ENCODE data around the gene MYDGF.
"Not testable (repeated sequence)": the region's sequence is repeated elsewhere in the genome, so short reads cannot be mapped to it uniquely, and the experiment has no call there.

MYDGF gene

DNA sequence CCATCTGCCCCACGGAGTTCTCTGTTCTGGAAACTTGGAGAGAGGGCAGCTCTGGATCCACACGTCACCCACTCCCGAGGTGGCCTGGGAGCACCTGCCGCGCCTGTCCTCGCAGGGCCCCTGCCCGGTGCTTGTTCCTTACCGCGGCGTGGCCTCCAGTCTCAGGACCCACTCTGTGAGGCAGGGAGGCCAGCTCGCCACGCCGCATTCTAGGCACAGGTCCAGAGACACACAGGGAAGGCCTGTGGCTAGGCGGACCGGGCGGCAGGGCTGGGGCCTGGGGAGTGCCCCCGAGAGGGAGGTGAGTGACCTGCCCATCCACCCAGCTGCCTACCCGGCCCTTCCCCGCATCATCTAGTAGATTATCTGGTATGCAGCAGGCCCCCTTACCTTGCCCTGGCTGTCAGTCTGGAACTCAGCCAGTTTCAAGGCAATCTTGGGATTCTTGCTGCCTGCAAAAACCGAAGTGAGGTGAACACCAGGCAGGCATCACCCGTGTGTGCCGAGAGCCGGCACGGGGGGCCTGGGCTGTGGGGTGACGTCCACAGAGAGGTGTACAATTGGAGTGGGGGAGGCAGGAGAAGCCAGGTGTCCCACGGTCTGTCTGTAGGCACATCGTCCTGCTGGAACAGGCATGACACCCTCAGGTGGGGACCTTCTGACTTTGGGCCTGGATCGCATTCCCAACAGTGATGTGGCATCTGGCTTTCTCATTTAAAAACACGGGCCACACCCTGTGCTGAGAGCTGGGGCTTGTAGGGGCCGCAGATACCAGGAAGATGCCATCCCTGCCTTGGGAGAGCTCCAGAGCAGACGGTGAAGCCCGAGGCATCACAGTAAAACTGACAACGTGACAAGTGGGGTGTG is 29.9 kb upstream of the MYDGF start:
- DNase-seq = no peak

DNA sequence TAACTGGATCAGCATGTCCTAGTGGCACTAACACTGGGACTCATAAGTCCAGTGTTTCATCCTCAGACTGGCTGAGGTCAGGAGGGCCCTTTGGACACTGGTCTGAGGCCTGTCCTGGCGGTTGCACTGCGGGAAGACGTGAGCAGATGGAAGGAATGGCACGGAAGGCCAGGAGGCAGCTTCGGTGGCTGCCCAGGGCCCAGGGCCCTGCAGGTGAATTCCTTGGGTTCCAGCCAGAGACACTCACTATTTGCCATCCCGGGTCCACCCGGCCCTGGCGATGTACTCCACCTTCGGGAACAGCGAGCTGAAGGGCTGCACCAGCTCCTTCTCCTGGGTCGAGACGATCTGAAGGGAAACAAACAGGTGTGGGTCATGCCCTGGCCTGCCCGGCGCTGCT is 27.2 kb upstream of the MYDGF start:
- no peak for DNase-seq

DNA sequence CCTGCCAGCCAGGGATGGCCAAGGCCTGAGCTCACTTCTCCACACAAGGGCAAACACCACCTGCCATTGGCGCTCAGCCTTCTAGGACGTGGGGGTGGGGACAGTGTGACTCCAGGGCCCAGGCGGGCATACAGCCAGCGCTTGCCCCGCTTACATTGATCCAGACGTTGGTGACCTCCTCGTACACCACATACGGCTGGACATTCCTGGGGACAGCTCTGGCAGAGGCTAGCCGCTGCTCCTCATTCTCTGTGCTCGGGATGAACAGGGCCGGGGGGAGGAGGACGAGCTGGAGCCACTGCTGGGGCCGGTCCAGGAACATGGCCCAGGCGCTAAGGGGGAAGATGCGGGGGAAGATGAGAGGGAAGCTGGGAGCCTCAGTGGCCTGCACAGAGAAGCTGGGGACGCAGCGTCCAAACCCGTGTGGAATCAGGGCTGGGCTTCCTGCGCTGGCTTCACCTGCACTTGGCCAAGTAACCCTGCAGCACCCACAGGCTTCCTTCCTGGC is 25.1 kb upstream of the MYDGF start:
- DNase-seq = no peak

DNA sequence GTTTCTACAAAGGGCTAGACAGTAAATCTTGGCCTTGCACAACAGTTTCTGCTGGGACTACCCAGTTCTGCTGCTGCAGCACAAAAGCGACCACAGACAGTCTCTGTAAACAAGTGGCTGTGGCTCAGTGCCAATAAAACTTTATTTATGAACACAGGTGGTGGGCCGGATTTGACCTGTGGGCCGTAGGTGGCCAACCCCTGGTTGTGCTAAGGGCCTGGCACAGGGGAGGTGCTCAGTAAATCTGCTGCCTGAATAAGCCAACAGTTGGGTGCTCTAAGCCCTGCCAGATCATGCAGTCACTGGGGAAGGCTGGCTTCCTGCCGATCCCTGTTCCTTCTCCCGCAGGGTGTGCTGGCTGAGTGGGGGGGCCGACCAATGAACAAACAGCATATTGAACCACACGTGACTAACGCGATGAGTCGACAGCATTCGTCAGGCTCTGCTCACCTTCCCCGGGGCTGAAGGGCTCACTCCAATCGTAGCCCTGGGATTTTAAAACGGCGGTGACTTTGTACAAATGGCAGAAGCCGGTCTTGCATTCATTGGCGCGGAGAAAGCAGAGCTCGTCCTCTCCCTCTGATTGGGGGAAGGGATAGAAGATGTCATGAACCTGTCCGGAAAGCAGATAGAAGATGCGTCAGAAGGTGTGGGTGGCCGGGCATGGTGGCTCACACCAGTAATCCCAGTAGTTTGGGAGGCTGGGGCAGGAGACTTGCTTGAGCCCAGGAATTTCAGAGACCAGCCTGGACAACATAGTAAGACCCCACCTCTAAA is 24.3 kb upstream of the MYDGF start:
- DNase-seq = no peak

DNA sequence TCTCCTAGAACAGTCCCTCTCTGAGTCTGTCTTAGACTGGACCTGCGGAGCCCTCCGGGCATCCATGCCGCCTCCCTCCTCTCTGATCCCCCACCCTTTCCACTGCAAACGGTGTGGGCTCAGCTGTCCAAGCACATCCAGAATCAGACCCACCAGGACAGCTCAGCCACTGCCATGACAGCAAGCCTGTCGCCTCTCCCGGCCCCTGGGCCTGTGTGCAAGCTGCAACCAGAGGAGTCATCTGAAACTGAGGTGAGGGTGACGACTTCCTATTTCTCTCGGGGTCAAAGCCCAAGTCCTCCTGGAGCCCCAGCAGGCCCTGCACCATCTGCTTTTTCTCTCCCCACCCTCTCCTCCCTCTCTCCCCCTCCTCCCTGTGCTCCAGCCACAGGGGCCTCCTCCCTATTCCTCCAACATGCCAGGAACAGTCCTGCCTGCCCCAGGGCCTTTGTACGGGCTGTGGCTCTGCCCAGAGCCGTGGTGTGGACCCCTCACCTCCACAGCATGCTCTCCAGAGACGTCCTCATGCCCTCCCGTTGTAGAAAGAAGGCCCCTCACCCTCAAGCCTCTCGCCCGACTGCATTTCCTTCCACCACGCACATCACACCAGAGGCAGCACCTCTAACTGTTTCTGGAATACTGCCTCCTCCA is 23.5 kb upstream of the MYDGF start:
- DNase-seq = no peak

DNA sequence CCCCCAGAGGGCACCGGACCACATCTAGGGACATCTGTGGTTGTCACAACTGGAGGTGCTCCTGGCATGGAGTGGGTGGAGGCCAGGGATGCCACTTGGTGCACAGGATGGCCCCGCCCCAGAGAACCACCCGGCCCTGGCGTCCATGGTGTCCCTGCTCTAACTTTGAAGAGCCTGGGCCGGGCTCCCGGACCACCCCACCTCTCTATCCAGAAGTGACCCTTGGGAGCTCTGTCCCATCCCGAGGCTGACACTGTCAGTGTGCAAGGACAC is 22.9 kb upstream of the MYDGF start:
- no peak for DNase-seq

DNA sequence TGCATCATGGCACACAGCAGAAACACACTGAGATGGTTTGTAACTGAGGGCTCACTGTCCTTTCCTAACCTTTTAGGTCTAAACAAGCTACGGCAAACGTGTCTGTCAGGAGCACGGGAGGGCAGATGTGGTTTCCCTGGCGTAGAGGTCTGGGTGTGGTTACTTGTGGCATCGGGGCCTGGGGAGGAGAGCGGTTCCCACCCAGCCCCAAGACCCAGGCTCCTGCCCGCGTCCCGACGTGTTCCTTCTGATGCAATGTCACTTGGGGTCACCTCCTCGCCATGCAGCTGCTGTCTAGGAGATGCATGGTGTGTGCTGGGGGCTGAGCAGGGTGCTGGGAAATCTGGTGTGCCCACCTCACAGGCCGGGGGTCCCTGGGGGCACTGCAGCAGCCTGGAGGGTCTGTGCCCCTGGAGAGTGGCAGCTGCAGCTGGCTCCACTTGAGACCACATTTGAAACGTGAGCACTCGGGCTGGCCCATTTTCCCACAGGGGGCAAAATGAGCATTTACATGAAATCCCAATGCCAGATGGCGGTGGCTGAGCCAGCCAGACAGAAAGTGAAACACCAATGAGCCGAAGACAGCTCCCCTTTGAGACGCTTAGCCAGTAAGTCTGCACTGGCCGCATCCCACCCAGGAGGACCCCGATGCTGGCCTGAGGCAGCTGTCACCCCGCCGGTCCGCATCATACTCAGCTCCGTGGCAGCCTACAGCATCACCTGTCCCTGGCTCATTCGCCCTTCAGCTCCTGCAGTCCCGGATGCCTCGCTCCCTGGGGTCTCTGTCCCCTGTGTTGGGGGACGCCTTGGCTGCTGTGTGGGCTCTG is 22.3 kb upstream of the MYDGF start:
- DNase-seq = no peak

DNA sequence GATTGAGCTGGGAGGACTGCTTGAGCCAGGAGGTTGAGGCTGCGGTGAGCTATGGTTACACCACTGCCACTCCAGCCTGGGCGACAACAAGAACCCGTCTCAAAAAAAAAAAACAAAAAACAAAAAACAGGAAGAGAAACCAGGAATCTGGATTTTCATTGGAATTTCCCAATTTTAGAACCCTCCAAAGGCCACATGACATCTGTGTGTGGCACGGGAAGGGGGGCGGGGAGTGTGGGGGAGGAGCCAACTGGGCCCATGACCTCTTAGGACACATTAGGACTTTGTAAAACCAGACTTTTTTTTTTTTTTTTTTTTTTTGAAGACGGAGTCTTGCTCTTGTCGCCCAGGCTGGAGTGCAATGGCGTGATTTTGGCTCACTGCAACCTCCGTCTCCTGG is 21.2 kb upstream of the MYDGF start:
- no peak for DNase-seq

DNA sequence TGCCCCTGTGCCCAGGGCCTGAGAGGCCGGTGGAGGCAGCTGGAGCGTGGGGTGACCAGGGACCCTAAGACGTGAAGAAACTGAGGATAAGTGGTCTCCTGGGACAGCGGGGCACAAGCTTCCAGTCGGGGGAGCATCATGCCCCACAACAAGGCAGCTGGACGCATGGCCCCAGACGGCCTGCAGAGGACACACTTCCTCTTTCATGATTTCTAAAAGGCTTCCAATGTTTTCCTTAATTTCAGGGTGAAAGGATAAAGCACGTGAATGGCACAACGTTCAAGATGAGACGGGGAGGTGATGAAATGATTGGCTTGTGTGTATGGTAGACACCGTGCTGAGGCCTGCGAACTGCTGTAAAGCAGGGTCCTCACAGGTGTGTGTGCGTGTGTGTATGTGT is 20.2 kb upstream of the MYDGF start:
- no peak for DNase-seq

DNA sequence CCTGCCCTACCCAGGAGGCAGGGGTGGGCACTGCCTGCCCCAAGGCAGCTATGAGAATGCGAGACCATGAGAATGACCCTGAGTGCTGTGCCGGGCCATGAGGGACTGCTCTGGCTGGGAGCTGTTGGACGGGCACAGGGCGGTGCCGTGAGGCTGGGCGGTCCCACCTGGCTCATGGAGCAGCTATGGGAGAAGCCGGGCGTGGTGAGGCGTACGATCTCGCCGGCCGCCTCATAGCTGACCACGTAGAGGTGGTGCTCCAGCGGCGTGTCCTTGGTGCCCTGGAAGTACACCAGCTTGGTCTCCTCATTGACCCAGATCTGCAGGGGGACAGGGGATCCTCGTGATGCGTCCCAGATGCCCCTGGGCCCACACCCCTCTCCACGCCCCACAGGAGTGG is 19.3 kb upstream of the MYDGF start:
- no peak for DNase-seq

DNA sequence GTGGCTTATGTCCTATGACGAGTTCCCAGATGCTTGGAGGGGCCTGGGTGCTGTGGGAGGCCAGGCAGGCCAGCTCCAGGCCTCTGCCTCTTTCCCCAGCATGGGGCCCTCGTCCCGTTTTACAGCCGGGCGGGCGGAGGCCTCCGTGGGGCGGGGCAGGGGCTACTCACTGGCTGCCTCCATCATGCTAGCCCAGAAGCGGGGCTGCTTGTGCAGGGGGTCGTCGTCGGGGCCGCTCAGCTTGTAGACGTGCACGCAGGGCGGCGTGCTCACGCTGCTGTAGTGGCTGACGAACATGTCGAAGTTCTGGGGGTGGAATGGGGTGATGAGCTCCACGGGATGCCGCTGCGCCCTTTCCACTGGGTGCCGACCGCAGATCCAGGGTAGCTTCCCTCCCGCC is 18.4 kb upstream of the MYDGF start:
- DNase-seq = no peak

DNA sequence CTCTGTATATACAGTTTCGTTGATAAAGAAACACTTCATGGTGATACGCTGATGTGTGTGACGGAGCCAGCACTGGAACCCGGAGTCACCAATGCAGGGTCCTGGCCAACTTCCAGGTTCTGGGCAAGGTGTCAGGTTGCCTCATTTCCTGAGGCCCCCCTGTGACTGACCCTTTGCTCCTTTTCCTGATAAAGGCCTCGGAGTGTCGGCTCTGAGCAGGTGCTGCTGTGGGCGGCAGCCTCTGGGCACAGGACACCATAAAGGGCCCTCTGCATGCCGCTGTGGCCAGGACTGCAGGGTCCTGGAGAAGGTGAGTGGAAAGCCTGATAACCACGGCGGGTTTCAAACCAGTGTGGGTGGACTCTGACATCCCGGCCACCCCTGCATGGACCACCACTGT is 17.3 kb upstream of the MYDGF start:
- DNase-seq = no peak

DNA sequence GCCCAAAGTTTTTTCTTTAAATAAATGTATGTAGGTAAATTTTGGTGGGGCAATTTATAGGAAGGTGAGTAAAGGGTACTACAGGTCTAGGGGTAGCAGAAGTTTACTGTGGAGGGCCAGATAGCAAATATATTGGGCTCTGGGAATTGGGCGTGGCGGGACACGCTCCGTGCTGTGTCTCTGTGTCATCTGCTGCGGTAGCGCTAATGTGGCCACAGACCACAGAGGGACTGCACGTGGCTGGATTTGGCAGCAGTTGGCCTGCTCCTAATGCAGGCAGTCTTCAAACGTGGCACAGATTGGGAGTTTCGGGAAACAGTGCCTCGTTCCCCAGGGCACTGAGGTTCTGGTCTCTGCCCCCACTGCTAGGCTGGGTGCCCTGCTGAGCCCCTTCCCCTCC is 16.6 kb upstream of the MYDGF start:
- DNase-seq = no peak

DNA sequence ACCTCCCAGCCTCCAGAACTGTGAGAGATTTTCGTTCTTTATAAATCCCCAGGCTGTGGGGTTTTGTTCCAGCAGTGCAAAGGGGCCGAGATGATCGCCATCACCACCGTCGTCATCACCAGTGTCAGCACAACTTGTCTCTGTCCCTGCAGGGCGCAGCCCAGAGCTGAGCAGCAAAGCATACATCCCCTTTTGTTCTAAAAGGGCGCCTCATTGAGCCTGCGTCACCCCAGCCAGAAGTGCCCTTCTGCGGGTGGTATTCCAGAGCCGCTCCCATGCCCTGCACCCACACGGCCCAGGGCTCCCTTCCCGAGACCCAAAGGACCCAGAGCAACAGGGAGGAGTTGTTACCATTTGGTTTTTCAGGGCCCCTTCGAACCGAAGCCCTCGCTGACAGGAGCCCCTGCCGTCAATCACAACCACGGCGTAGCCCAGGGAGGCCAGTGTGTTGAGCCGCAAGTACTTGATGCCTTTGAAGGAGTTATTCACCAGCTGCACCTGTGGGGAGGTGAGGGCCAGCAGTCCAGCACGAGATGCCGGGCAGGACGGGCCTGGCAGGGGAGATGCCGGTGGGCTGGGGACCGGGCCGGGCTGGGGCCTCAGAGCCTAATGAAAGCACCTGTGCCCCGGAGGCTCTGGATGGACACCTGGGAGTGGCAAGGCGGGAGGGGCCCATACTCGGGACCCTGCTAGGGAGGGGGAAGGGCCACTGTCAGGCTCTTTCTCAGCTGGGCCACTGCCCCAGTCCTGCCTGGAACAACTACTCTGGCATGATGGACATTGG is 14.4 kb upstream of the MYDGF start:
- no peak for DNase-seq

DNA sequence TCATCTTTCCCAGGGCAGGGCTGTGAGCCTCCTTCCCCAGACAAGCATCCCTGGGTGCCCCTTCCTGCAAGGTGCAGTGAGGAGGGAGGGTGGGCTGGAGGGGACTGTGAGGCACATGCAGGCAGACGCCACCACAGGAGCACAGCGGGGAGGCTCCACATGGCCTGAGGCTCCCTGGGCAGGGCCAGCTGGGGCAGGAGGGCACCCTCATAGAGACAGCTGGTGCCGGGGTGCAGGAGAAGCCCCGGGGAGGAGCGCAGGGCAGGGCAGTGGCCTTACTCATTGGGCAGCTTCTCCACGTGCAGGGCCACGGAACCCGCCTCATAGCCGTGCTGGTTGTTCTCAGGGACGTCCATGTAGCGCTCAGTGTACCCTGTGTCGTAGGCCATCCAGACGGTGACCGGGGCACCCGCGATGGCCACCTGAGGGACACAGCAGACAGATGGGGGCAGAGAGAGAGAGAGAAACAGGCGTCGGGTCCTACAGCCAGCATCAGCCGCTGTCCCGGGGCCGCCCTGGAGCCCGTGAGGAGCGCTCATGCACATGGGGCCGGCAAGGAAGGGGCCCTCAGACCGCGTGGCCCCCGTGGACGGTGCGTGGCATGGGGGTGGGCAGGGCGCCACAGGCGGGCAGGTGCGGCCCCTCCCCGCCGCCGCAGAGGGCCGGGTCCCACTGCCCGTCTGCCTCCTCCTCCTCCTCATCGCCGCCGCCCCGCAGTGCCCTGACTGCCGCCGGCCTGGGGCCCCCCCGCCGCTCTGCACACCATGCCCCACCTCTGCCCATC is 12.5 kb upstream of the MYDGF start:
- no peak for DNase-seq

DNA sequence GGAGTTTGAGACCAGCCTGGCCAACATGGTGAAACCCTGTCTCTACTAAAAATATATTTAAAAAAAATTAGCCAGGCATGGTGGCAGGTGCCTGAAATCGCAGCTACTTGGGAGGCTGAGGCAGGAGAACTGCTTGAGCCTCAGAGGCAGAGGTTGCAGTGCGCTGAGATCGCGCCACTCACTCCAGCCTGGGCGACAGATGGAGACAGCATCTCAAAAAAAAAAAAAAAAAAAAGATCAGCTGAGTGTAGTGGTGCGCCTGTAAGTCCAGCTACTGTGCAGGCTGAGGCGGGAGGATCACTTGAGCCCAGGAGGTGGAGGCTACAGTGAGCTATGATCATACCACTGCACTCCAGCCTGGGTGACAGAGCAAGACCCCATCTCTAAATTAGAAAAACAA is 9.9 kb upstream of the MYDGF start:
- DNase-seq = not testable (repeated sequence)

DNA sequence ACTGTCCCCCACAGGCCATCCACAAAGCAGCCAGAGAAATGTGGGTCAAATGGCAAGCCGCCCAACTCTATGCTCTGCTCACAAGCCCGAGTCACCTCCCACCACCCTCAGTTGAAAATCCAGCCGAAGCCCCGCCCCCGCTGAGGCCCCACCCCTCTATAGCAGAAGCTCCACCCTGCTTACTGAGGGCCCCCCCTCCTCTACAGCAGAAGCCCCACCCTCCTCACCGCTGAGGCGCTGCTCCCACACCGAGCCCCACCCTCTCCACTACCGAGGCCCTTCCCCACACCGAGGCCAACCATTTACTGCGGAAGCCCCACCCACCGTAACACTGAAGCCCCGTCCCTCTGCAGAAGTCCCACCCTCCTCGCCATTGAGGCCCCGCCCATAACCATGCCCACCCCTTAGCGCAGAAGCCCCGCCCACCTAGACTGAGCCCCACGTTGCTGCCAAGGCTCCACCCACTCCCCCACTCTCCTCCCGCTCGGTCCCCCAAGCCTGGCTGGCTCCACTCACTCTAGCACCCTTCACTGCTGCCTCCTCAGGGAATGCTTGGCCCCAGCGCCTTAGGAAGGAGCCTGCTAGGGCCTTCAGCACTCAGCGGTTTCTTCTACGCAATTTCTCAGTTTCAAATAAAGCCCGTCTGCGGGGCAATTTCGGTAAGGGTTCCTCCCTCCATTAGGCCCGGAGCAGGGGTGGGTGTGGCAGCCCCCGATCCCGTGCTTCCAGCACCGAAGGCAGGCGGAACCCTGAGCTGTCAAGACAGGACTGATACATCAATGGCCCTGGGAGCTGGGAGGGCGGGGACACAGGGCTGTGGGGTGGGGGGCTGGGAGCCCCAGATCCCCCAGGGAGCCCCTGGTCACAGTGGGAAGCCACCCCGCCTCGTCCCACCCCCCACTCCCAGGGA is 9.0 kb upstream of the MYDGF start:
- DNase-seq = no peak

DNA sequence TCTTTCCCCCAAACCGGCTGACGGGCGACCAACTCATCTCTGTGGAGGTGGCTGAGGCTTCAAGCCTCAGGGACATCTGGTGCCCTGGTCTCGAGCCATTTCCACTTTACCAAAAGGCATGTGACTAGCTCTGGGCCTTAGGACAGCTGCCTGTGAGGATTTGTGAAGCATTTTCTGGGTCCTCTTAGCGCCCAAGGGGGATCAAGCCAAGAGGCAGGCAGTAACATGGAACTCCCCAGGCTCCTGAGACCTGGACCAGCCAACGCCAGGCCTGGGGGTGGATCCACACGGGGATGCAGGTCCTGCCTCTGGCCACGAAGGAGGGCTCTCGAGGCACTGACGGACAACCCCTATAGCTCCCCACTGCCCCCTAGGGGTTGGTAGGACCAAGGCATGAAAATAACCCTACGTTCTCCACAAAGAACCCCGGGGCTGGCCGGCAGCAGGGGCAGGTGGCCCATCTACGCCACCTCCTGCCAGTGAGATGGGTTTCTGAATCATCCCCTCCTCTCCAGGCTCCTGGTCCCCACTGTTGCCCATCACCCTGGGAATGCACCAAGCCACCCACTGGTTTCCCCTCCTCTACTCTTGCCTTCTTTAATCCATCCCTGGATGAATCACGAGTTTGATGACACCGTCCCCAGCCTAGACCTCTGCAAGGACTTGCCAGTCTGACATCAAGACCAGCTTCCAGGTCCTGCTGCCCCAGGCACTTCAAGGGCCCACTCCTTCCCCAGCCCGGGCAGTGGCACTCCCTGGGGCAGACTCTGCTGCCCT is 7.0 kb upstream of the MYDGF start:
- no peak for DNase-seq

DNA sequence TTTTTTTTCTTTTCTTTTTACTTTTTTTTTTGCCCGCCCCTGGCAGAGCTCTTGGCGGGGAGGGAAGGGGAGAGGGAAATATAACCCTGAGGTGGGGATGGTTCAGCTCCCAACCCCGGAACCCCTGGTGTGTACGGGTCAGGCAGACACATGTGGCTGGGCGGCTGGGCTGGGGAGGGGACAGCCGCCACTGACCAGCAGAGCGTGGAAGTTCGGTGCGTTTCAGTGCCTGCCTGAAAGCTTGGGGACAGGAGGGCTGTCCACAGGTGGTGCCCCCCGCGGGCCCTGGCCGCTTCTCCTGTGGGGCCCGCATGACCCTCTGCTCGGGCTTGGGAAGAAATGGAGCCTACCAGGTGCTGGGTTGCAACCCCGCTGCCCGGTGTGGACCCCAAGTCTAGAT is 5.2 kb upstream of the MYDGF start:
- no peak for DNase-seq
